ENCODE results near the gene FOXO3. TPM values are rescaled to one million over a fixed set of nuclear protein-coding genes. Genes with fewer than 3 reads are reported as not detected.
"Not testable (repeated sequence)": the region's sequence is repeated elsewhere in the genome, so short reads cannot be mapped to it uniquely, and the experiment has no call there.

FOXO3 gene
- total and polyA plus RNA-seq, 9 donors = 21.8 to 37.1 (median 29.1) TPM

GRCh38 chr6:108535114-108535742 is 25.5 kb upstream of the FOXO3 start:
- Histone ChIP-seq H3K36me3 (ENCODE audit: control insufficient read depth, insufficient read depth, low read length) (no peaks in the 10 kb centered on the region), H3K4me1 (ENCODE audit: control insufficient read depth, insufficient read depth, low read length) (no peaks in the 10 kb centered on the region), H3K9me3 (replicated peaks; ENCODE audit: control insufficient read depth, low read depth, low read length) (peaks cover under 1% of the 10 kb centered on the region), H3K27ac (ENCODE audit: low read length) (no peak overlapping the region), H3K4me3 (ENCODE audit: low read length) (no peak overlapping the region), H3K27me3 (ENCODE audit: control insufficient read depth, insufficient read depth, low read length) (no peaks in the 10 kb centered on the region)
- WGBS (ENCODE audit: insufficient coverage) = 81% methylated on average over 5 of the region's 11 CpGs
- DNase-seq = no peak

- not testable (repeated sequence) for DNase-seq; H3K27me3 ChIP-seq (ENCODE audit: control insufficient read depth, insufficient read depth, low read length); H3K4me1 ChIP-seq (ENCODE audit: control insufficient read depth, insufficient read depth, low read length); H3K9me3 ChIP-seq (replicated peaks; ENCODE audit: control insufficient read depth, low read depth, low read length); H3K27ac ChIP-seq (ENCODE audit: low read length); H3K36me3 ChIP-seq (ENCODE audit: control insufficient read depth, insufficient read depth, low read length); H3K4me3 ChIP-seq (ENCODE audit: low read length)
- WGBS (ENCODE audit: insufficient coverage) = no CpG with 5 or more reads among the region's 4 CpGs
Observed at GRCh38 chr6:108535920-108536535, 24.7 kb upstream of the FOXO3 start.

- H3K27me3 ChIP-seq (ENCODE audit: control insufficient read depth, insufficient read depth, low read length) = no peaks in the 10 kb centered on the region
- no peak overlapping the region for H3K27ac ChIP-seq (ENCODE audit: low read length)
- H3K4me3 ChIP-seq (ENCODE audit: low read length) = no peak overlapping the region
- DNase-seq = peak; percentile 90
- H3K36me3 ChIP-seq (ENCODE audit: control insufficient read depth, insufficient read depth, low read length) = no peaks in the 10 kb centered on the region
- peaks cover 2% of the 10 kb centered on the region for H3K4me1 ChIP-seq (ENCODE audit: control insufficient read depth, insufficient read depth, low read length)
- no CpG with 5 or more reads among the region's 5 CpGs for WGBS (ENCODE audit: insufficient coverage)
- H3K9me3 ChIP-seq (replicated peaks; ENCODE audit: control insufficient read depth, low read depth, low read length) = peaks cover 2% of the 10 kb centered on the region
Observed at GRCh38 chr6:108541843-108542759, 18.6 kb upstream of the FOXO3 start.

DNA sequence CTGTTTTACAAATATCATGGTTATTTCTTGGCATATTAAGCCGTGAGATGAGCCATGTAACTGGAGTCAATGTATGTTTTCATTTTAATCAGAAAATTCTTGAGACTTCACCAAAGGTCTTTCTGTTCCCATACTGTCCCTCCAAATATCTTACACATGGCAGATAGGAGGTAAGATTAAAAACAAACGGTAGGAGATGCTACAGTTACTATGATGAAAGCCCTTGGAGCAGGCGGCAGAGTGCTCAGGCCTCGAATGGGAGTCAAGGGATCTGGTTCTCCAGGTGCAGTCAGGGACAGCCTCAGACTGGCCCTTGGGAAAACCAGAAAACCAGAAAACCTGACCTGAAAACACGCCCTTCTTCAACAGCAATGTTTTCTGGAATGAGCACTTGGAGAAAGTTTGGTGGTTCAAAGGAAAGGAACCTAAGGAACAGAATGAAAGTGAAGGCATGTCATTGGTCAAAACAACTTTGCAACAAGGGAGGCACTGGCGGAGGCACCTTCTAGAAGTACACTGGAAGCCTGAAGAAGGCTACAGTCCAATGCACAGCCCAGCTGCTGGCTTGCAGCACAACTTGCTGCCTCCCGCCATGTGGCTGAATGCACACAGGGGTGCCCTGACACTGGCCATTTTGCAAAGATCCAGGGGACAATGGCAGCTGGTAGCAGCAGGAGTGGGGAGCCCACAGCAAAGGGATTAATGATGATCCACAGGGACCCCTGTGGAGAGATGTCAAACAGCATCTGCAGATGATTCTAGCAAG is 17.4 kb upstream of the FOXO3 start:
- no peaks in the 10 kb centered on the region for H3K36me3 ChIP-seq (ENCODE audit: control insufficient read depth, insufficient read depth, low read length)
- peaks cover 2% of the 10 kb centered on the region for H3K4me1 ChIP-seq (ENCODE audit: control insufficient read depth, insufficient read depth, low read length)
- DNase-seq = no peak
- no peaks in the 10 kb centered on the region for H3K27me3 ChIP-seq (ENCODE audit: control insufficient read depth, insufficient read depth, low read length)
- no peak overlapping the region for H3K4me3 ChIP-seq (ENCODE audit: low read length)
- H3K9me3 ChIP-seq (replicated peaks; ENCODE audit: control insufficient read depth, low read depth, low read length) = peaks cover 2% of the 10 kb centered on the region
- no peak overlapping the region for H3K27ac ChIP-seq (ENCODE audit: low read length)
- WGBS (ENCODE audit: insufficient coverage) = 80% methylated on average over 4 of the region's 7 CpGs

- Histone ChIP-seq H3K4me3 (ENCODE audit: low read length) (no peak overlapping the region), H3K27me3 (ENCODE audit: control insufficient read depth, insufficient read depth, low read length) (no peaks in the 10 kb centered on the region), H3K4me1 (ENCODE audit: control insufficient read depth, insufficient read depth, low read length) (peaks cover 2% of the 10 kb centered on the region), H3K36me3 (ENCODE audit: control insufficient read depth, insufficient read depth, low read length) (no peaks in the 10 kb centered on the region), H3K27ac (ENCODE audit: low read length) (no peak overlapping the region), H3K9me3 (replicated peaks; ENCODE audit: control insufficient read depth, low read depth, low read length) (peaks cover 2% of the 10 kb centered on the region)
- WGBS (ENCODE audit: insufficient coverage) = no CpG with 5 or more reads among the region's 3 CpGs
- peak; percentile 54 for DNase-seq
Observed at GRCh38 chr6:108544606-108545005, 16.1 kb upstream of the FOXO3 start.

DNA sequence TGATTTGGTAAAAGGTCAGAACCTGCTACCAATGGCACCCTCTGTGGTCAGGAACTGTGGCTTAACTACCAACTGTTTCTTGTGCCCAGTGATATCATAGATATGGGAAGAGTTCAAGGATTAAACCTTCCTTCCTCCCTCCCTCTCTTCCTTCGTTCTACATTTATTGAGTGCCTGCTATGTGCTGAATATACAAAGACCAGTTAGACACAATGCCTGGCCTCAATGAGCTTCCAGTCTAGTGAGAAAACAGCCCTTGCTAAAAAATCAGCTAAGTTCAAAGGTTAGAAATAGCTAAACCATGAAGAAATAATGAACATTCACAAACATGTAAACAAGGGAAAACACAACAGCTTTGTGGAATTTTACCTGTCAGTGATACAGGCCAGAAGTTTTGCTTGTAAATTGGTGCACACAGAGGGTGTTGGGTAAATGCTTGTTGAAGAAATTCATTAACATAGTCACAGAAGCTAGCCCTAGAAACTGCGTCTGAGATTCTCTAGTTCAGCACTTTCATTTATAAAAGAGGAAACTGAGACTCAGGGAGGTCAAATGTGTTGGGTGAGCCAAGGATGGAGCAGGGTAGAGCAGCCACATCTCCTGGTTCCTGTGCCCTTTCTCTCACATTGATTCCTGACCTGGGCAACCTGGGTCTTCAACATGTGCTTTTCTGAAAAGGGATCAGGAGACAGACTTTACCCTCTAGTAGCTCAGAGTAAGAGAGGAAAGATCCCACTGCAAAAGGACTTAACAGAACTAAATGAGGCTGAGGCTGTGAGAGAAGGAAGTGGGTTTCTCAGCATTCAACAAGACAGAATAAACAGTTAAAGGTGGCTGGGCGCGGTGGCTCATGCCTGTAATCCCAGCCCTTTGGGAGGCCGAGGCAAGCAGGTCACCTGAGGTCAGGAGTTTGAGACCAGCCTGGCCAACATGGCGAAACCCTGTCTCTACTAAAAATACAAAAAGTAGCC is 14.4 kb upstream of the FOXO3 start:
- WGBS (ENCODE audit: insufficient coverage) = 20% methylated on average over 1 of the region's 6 CpGs
- Histone ChIP-seq H3K36me3 (ENCODE audit: control insufficient read depth, insufficient read depth, low read length) (no peaks in the 10 kb centered on the region), H3K4me3 (ENCODE audit: low read length) (no peak overlapping the region), H3K27me3 (ENCODE audit: control insufficient read depth, insufficient read depth, low read length) (no peaks in the 10 kb centered on the region), H3K27ac (ENCODE audit: low read length) (no peak overlapping the region), H3K9me3 (replicated peaks; ENCODE audit: control insufficient read depth, low read depth, low read length) (no peaks in the 10 kb centered on the region), H3K4me1 (ENCODE audit: control insufficient read depth, insufficient read depth, low read length) (peaks cover 6% of the 10 kb centered on the region)
- DNase-seq = no peak

GRCh38 chr6:108549241-108549640 is 11.5 kb upstream of the FOXO3 start:
- no peaks in the 10 kb centered on the region for H3K9me3 ChIP-seq (replicated peaks; ENCODE audit: control insufficient read depth, low read depth, low read length)
- no peak overlapping the region for H3K27ac ChIP-seq (ENCODE audit: low read length)
- peaks cover 4% of the 10 kb centered on the region for H3K4me1 ChIP-seq (ENCODE audit: control insufficient read depth, insufficient read depth, low read length)
- no peak for DNase-seq
- no CpG with 5 or more reads among the region's 1 CpG for WGBS (ENCODE audit: insufficient coverage)
- no peak overlapping the region for H3K4me3 ChIP-seq (ENCODE audit: low read length)
- H3K36me3 ChIP-seq (ENCODE audit: control insufficient read depth, insufficient read depth, low read length) = no peaks in the 10 kb centered on the region
- H3K27me3 ChIP-seq (ENCODE audit: control insufficient read depth, insufficient read depth, low read length) = no peaks in the 10 kb centered on the region

GRCh38 chr6:108549741-108550140 is 11.0 kb upstream of the FOXO3 start:
- Histone ChIP-seq H3K4me1 (ENCODE audit: control insufficient read depth, insufficient read depth, low read length) (peaks cover 4% of the 10 kb centered on the region), H3K27me3 (ENCODE audit: control insufficient read depth, insufficient read depth, low read length) (no peaks in the 10 kb centered on the region), H3K27ac (ENCODE audit: low read length) (no peak overlapping the region), H3K4me3 (ENCODE audit: low read length) (no peak overlapping the region), H3K36me3 (ENCODE audit: control insufficient read depth, insufficient read depth, low read length) (no peaks in the 10 kb centered on the region), H3K9me3 (replicated peaks; ENCODE audit: control insufficient read depth, low read depth, low read length) (no peaks in the 10 kb centered on the region)
- WGBS (ENCODE audit: insufficient coverage) = 100% methylated on average over 1 of the region's 3 CpGs
- DNase-seq = no peak

- H3K27me3 ChIP-seq (ENCODE audit: control insufficient read depth, insufficient read depth, low read length) = no peaks in the 10 kb centered on the region
- no peaks in the 10 kb centered on the region for H3K9me3 ChIP-seq (replicated peaks; ENCODE audit: control insufficient read depth, low read depth, low read length)
- H3K4me3 ChIP-seq (ENCODE audit: low read length) = no peak overlapping the region
- H3K36me3 ChIP-seq (ENCODE audit: control insufficient read depth, insufficient read depth, low read length) = no peaks in the 10 kb centered on the region
- WGBS (ENCODE audit: insufficient coverage) = no CpG with 5 or more reads among the region's 3 CpGs
- H3K4me1 ChIP-seq (ENCODE audit: control insufficient read depth, insufficient read depth, low read length) = peaks cover 4% of the 10 kb centered on the region
- no peak overlapping the region for H3K27ac ChIP-seq (ENCODE audit: low read length)
- DNase-seq = no peak
Observed at GRCh38 chr6:108550256-108550655, 10.5 kb upstream of the FOXO3 start.
